Germinal center (tissue), 1 donor: ENCODE results near the gene ATP1A1.

Experiments
- DNase-seq: peaks from one replicate; pipeline ENCODE4 v3.0.0; 2012; ENCODE audit warnings: mixed read lengths, low spot score

Gene ATP1A1

DNA sequence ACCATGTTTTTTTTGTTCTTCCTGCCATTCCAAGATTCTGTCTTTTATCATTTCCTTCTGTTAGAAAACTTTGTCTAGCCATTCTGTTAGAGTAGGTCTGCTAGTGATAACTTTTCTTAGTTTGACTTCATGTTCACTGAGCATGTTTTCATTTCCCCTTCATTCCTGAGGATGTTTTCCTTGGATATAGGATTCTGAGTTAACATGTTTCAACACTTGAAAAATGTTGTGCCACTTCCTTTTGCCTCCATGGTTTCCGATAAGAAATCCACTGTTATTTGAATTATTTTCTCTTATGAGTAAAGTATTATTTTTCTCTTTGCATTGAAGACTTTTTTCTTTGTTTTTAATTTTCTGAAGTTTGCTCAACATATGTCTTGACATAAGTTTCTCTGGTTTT, 66.7 kb downstream of the ATP1A1 start:
- DNase-seq: no peak

DNA sequence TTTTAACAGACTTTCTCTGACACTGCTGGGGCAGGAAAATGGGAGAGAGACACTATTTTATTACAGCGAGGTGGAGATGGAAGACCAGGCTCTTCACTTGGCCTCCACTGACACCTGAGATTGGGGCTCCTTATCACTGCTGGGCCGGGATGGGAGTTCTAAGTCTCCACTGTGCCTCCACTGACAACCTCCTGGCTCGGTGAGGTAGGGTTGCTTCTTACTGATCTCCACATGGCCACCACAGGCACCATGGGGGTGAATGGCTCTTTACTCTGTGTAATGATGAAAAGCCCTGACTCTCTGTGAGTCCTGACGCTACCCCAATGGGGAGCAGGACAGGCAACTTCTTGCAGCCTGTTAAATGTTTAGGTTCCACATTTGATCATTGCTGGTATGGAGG, 67.7 kb downstream of the ATP1A1 start:
- no peak for DNase-seq

DNA sequence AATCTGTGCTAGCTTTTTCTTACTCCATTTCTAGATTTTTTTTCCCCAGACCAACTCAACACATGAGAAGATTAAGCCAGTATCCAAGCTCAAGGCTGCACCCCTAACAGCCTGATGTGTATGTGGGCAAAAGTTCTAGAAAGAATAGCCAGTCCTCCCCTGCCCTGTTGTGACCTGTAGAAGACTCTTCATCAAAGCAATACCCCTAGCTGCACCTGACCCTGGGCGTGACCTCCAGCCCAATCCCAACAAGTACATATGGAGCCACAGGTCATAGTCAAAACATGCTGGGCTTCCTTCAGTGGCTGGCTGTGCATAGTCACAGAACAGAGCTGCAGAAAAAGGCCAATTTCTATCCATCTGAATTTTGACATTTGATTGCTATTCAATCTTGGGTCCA, 72.5 kb downstream of the ATP1A1 start:
- DNase-seq: no peak

DNA sequence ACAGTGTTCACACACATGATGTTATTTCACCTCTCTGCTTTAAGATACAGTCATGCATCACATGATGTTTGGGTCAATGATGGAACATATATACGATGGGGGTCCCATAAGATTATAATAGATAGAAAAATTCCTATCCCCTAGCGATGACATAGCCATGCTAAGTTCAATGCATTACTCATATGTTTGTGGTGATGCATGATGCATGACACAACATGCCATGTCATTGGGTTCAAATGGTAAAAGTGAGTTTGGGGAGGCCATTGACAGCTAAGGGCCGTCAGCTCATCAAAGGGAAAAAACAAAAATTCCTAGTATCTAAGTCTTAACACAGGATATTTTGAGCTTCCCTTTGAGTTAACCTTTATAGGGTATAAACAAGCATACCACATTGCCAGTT, 73.6 kb downstream of the ATP1A1 start:
- no peak for DNase-seq

DNA sequence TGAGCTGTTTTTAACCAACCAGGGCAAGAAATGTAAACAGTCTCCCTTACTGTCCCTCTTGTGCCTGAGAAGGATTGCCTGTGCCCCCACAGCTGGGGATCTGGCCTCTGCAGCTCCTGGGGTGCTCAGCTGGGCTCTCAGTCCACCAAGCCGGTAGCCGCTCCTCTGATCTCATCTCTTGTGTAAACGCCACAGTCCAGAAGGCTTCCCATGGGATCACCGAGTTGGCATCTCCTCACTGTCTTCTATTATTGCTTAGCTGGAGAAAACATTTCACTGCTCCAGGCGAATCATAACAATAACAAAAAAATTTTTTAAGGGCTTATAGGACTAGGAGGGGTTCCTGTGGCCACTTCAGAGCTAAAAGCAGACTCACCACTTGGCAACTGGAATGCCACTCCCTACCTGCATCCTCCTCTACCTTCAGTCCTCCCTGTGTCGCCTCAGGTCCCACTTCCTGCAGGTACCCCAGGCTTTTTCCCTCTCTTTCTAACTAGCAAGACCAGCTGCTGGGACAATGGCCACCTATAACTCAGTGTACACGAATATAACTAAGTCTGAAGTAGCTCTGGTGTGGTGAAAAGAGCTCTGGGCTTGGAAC, 75.8 kb downstream of the ATP1A1 start:
- no peak for DNase-seq

DNA sequence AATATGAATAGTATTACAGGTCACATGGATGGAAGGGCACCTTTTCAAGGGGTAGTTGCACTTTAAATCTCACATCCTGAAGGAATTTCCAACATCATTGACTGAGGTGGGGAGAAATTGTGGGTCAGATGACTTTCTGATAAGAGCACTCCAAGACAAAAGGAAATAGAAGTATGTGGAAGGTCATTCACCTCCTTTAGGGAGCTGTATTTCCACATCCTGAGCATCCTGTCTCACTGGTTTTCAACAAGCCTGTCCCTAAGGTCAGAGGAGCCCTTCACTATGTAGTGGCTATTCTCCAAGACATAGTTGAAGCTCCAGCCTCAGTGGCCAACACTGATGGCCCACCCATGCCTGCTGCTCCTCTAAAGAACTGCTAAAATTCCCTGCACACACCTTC, 76.5 kb downstream of the ATP1A1 start:
- DNase-seq: no peak

DNA sequence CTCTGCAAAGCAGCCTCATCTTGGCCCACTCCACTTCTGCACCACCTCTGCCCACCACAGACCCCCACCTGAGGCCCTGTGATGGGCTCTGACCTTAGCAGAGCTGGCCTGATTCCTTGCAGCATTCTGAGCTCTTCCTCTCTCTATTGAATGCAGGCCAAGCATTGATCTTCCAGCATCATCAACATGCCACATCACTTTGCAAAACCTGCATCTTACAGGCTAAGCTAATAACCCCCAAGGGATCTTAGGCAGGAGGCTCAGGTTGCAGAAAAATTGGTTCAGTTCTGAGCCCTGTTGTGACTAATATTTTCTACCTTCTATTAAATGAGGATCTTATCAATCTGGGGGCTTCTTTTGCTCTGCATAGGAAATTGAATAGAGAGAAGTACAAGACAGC, 78.7 kb downstream of the ATP1A1 start:
- no peak for DNase-seq

DNA sequence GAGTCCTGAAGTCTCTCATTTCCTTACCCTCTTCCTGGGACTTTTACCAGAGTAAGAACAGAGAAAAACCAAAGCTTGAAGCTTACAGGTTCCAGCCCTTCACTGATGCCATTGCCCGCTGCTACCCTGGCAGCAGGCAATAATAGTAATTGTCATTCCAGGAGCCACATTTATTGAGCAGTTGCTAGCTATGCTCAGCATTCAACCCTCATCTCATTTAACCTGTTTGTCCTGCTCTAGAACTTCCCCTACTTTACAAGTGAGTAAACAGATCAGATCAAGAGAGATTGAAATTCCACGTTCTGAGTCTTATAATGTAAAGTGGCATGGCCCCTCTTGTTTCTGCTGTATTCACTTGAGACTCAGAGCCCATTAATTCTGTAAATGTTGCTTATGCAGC, 80.4 kb downstream of the ATP1A1 start:
- DNase-seq: no peak

DNA sequence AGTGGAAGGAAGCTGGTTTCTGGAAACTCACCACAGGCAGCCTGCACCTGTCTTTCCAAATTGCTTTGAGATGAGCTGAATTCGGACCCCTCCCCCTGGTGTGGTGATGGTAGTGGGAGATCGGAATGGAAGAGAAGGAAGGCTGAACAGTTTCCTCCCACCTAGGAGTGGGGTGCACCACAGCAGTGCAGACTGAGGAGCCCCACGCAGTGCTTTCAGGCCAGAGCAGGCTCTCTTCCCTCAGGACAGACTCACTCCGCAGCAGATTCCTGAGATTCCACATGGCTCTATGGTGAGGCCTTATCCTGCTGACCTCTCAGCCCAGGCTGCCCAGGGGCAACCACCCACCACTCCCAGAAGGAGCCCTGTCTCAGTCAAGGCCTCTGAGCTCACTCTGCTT, 80.9 kb downstream of the ATP1A1 start:
- DNase-seq: no peak
